Peyer's patch (tissue), 4 donors: Measurements from ENCODE around the gene RCC2. TPM values are rescaled to one million over a fixed set of nuclear protein-coding genes. Genes with fewer than 3 reads are reported as not detected.
"Not testable (repeated sequence)": the region's sequence is repeated elsewhere in the genome, so short reads cannot be mapped to it uniquely, and the experiment has no call there.

Experiments
- DNase-seq, 3 donors: peaks; one replicate each; pipeline ENCODE4 v3.0.0-alpha.2; 2017 to 2019
- H3K27ac ChIP-seq, 4 donors: fragments of 200-600 bp; sonication (generic); one replicate each; pipeline ENCODE4 v1.5.1; 2016 to 2019
- H3K27me3 ChIP-seq, 2 donors: fragments of 200-600 bp; sonication (generic); one replicate each; pipeline ENCODE4 v1.5.1; 2019
- H3K36me3 ChIP-seq, 3 donors: fragments of 200-600 bp; sonication (generic); one replicate each; pipeline ENCODE4 v1.5.1; 2016 to 2019
- H3K4me1 ChIP-seq, 4 donors: fragments of 200-600 bp; sonication (generic); one replicate each; pipeline ENCODE4 v1.5.1; 2016 to 2019
- H3K4me3 ChIP-seq, 4 donors: fragments of 200-600 bp; sonication (generic); 1 replicate in 3 of 4; 2 replicates in 1 of 4; pipeline ENCODE4 v1.5.1; 2016 to 2019; ENCODE audit warnings: mild to moderate bottlenecking in 1 of 4
- H3K9me3 ChIP-seq, 4 donors: fragments of 200-600 bp; sonication (generic); one replicate each; pipeline ENCODE4 v1.5.1; 2016 to 2019; ENCODE audit warnings: mild to moderate bottlenecking in 1 of 4
- POLR2A ChIP-seq, 2 donors: fragments of 450-650 bp; IDR thresholded peaks; one replicate each; pipeline ENCODE4 v1.5.1; 2017; ENCODE audit warnings: antibody characterized with exemption in 2 of 2, mild to moderate bottlenecking in 2 of 2, moderate library complexity in 2 of 2
- total RNA-seq, 4 donors: library from RNA; depleted of rRNA; stranded (reverse); fragments of >200 nt; gene quantifications; one replicate each; pipeline ENCODE4 v1.1.0, GENCODE V29; 2016
- TF ChIP-seq, protein P1 (sequence below), 6 experiments: fragments of 450-650 bp in 4 of 6; fragments of 200-600 bp in 2 of 6; sonication (generic) in 1 of 6; IDR thresholded peaks; one replicate each; pipeline ENCODE4 v1.5.1; 2017 to 2019; ENCODE audit warnings: antibody characterized with exemption in 6 of 6, mild to moderate bottlenecking in 3 of 6, moderate library complexity in 1 of 6

Gene RCC2
- total RNA-seq, 4 donors from 2014 or later = 22.9 to 54.5 (median 34.9) TPM

DNA sequence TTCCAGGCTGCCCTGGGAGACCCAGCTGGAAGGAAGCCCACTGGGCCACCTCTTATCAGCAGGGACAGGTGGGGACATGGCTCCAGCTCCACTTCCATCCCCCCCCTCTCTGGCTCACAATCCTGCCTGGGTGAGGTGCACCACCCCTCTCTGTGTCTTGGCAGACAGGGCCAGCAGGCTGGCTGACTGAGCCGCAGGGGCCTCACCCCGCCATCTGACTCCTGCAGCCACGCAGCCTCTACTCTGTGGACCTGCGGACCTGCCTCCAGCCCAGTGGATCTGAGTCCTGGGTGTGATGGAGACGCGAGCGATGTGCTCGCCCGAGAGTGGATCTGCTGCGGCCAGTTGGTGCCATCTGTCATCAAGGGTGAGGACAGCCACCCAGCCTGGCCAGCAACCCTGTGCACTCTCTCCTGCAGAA, 30.1 kb downstream of the RCC2 start:
- TF ChIP-seq, protein P1, sequence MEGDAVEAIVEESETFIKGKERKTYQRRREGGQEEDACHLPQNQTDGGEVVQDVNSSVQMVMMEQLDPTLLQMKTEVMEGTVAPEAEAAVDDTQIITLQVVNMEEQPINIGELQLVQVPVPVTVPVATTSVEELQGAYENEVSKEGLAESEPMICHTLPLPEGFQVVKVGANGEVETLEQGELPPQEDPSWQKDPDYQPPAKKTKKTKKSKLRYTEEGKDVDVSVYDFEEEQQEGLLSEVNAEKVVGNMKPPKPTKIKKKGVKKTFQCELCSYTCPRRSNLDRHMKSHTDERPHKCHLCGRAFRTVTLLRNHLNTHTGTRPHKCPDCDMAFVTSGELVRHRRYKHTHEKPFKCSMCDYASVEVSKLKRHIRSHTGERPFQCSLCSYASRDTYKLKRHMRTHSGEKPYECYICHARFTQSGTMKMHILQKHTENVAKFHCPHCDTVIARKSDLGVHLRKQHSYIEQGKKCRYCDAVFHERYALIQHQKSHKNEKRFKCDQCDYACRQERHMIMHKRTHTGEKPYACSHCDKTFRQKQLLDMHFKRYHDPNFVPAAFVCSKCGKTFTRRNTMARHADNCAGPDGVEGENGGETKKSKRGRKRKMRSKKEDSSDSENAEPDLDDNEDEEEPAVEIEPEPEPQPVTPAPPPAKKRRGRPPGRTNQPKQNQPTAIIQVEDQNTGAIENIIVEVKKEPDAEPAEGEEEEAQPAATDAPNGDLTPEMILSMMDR (IDR thresholded peaks at IDR 0.05) = no peak
- TF ChIP-seq POLR2A (IDR thresholded peaks at IDR 0.05) = no peak
- DNase-seq = no peak
- Histone ChIP-seq H3K36me3 (peaks cover 0 to 60% (median 0%) of the 10 kb centered on the region in 3 donors), H3K4me3 (no peak overlapping the region), H3K27ac (no peak overlapping the region), H3K4me1 (no peaks in the 10 kb centered on the region), H3K9me3 (no peaks in the 10 kb centered on the region), H3K27me3 (no peaks in the 10 kb centered on the region)

DNA sequence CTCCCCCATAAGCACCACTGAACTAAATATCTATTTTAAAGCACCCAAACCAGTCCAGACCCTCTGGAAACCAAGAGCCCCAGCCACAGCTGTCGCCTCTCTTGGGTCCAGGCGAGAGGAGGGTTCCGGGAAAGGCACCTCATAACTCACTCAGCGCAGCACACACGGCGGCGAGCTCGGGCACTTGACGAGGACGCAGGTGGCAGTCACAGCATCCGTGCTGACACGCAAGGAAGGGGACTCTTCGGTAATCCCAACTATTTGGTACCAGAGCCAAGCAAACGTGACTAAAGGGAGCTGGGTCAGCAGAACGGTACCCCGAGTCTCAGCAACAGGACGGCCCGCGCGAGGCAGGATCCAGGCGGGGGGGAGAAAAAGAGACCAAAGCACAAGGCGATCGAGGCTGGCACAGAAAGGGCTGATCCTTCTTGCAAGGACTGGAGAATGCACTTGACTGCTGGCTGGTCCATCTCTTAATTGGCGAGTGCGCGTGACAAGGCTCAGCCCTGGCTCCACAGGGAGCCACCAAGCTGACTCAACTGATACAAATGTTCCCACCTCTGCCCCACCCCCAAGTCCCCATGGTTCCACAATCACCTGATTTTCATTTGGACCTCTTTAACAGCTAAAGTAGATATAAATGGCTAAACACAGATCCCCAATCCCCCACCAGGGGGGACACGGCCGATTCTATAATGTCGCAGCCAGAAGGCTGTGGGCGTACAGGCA, 31.5 kb downstream of the RCC2 start:
- not testable (repeated sequence) for H3K4me1 ChIP-seq, H3K27ac ChIP-seq, H3K4me3 ChIP-seq, H3K9me3 ChIP-seq, DNase-seq, H3K27me3 ChIP-seq
- peaks cover 0 to 48% (median 0%) of the 10 kb centered on the region in 3 donors for H3K36me3 ChIP-seq

DNA sequence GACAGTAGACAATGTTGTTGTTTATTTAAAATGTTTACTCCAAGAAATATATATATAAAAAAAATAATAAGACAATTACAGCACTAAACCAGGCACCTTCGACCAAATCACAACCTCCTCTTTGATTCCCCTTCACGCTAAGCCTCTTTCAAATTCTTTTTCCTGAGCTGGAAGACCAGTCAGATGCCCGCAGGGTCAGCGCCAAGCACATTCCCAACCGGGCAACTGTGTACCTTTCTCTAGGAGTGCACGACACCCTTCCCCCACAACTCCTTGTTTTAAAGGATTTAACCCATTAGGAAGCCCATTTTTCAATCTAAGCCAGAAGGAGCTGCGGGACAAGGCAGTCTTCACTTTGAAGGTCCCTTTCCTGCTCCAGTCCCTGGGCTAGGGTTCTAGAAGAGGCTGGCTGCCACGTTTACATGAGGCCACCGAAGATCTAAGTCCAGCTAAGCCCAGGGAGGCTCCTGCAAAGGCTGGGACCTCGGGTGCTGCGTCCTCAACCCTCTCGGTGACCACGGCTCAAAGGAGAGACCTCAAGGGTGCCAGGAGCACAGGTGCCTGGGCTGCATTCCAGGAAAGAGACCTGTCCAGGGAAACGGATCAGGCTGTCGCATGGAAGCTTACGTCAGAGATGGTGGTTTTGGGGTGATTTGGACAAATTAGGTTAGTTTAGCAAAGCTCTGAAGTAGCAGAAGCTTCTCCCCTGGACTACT, 32.6 kb downstream of the RCC2 start:
- H3K36me3 ChIP-seq = peaks cover 0 to 38% (median 0%) of the 10 kb centered on the region in 3 donors
- not testable (repeated sequence) for H3K27ac ChIP-seq, DNase-seq, H3K27me3 ChIP-seq, H3K4me3 ChIP-seq, H3K4me1 ChIP-seq, H3K9me3 ChIP-seq

DNA sequence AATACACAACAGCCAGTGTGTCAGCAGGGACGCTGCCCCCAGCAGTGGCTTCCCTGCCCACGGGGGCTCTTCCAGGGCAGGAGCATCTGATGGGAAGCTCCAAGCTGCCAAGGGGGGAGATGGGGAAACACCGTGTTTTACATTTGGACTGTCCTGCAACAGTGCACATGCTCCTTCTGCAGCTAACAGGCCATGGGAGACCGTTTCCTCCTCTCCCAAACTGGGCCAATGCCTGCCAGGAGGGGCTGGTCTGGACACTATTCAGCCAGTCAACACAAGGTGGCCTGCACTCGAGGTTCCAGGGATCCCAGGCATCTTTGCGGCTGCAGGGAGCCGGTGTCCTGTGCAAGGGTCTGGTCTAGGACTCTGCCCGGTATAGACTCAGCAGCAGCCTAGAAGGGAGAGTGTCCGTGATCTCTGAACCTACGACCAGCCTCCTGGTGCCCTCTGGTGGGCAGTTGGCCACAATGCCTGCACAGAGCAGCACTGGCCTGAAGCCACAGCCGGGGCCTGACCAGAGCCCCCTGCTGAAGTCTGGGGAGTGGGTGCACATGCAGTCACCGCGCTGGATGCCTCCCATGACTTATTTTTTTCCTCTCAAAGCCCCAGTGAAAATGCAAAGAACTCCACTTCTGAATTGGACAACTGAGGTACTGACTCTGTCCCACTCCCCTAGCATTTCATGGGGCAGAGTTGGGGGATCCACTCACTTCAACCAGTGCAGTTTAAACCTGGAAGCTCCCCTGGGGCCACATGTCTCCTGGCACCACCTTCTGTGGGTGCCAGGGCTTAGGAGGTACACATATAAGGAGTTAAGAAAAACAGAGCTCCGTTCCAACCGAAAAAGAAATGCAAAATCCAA, 33.3 kb downstream of the RCC2 start:
- H3K27ac ChIP-seq = no peak overlapping the region
- DNase-seq = peak; percentile 24 to 76 (median 76)
- H3K27me3 ChIP-seq = no peaks in the 10 kb centered on the region
- peaks cover 0 to 30% (median 0%) of the 10 kb centered on the region in 3 donors for H3K36me3 ChIP-seq
- H3K4me3 ChIP-seq = no peak overlapping the region
- H3K4me1 ChIP-seq = no peaks in the 10 kb centered on the region
- H3K9me3 ChIP-seq = no peaks in the 10 kb centered on the region
- no peak for TF ChIP-seq POLR2A (IDR thresholded peaks at IDR 0.05)
- TF ChIP-seq, protein P1 (IDR thresholded peaks at IDR 0.05) = peak; percentile 23 to 73 (median 68)

DNA sequence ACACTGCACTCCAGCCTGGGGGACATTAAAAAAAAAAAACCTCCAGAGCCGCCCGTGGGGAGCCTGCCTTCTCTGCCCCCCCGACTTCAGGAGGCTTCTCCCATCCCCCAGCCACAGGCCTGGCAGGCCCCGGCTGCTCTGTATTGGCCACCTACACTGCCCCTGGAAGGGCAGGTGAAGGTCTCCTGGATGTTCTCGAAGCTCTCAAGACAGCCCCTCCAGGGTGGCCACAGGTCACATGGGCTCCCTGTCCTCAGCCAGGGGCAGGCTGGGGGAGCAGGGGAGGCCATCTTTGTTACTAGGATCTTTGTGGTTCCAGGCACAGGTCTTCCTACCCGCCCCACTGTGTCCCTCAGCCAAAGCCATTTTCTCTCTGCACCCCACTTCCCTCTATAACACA, 34.7 kb downstream of the RCC2 start:
- Histone ChIP-seq H3K27me3 (no peaks in the 10 kb centered on the region), H3K4me3 (no peak overlapping the region), H3K36me3 (peaks cover 0 to 17% (median 0%) of the 10 kb centered on the region in 3 donors), H3K4me1 (no peaks in the 10 kb centered on the region), H3K27ac (no peak overlapping the region), H3K9me3 (no peaks in the 10 kb centered on the region)
- TF ChIP-seq, protein P1 (IDR thresholded peaks at IDR 0.05) = no peak
- no peak for DNase-seq

DNA sequence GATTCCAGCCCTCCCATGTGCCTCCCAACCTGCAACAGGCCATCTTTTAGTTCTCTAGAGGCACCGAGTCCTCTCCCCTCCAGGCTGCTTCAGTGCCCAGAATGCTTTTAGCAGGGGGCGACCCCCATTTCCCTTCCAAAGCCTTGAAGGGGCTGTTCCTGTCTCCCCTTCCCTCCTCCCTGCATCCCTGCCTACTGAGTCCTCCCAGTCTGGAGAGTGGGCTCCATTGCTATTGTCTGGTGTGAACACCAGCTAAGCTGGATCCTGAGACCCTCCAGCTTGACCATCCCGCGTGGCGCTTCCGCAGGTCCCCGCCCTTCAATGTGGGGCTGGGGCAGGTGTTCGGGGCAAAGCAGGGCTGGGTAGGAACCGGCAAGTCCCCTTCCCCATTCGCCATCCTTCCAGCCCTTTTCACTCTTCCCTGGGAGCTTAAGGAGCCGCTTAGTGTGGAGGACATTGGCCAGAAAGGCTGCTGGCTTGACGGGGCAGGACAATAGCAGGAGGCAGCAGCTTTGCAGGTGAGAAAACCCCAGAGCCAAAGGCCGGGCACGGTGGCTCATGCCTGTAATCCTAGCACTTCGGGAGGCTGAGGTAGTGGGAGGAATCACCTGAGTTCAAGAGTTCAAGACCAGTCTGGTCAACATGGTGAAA, 35.3 kb downstream of the RCC2 start:
- TF ChIP-seq POLR2A (IDR thresholded peaks at IDR 0.05) = no peak
- TF ChIP-seq, protein P1 (IDR thresholded peaks at IDR 0.05) = no peak
- no peak overlapping the region for H3K4me3 ChIP-seq
- no peak overlapping the region for H3K27ac ChIP-seq
- peaks cover 0 to 10% (median 0%) of the 10 kb centered on the region in 3 donors for H3K36me3 ChIP-seq
- no peaks in the 10 kb centered on the region for H3K27me3 ChIP-seq
- no peak for DNase-seq
- H3K9me3 ChIP-seq = no peaks in the 10 kb centered on the region
- H3K4me1 ChIP-seq = no peaks in the 10 kb centered on the region
